RWPE2 (cell line): ENCODE measurements around the gene TEX264.

Experiments used
- ATAC-seq: fragments of 200-7000 bp; cut with Tn5 transposase; 3 replicates; pipeline ENCODE4 v1.9.1; 2021; ENCODE audit warnings: low read depth
- DNase-seq: peaks from one replicate; pipeline ENCODE4 v3.0.0-alpha.2; 2020; ENCODE audit warnings: low spot score
- H3K27ac ChIP-seq: fragments of 450-650 bp; 2 replicates; pipeline ENCODE4 v1.5.1; 2017; ENCODE audit warnings: mild to moderate bottlenecking; ENCODE audit not compliant: poor library complexity, severe bottlenecking
- H3K27me3 ChIP-seq: fragments of 250-450 bp; sonication (Bioruptor Pico); 2 replicates; pipeline ENCODE4 v1.5.1; 2021; ENCODE audit warnings: mild to moderate bottlenecking, moderate library complexity; ENCODE audit not compliant: insufficient read depth, poor library complexity, severe bottlenecking
- H3K36me3 ChIP-seq: fragments of 250-450 bp; sonication (Bioruptor Pico); 2 replicates; pipeline ENCODE4 v1.5.1; 2020; ENCODE audit warnings: low read depth, mild to moderate bottlenecking, moderate library complexity
- H3K4me1 ChIP-seq: fragments of 250-450 bp; sonication (Bioruptor Pico); 2 replicates; pipeline ENCODE4 v1.5.1; 2021; ENCODE audit warnings: mild to moderate bottlenecking, moderate library complexity; ENCODE audit not compliant: insufficient read depth, poor library complexity, severe bottlenecking
- H3K4me3 ChIP-seq: fragments of 250-450 bp; sonication (Bioruptor Pico); 2 replicates; pipeline ENCODE4 v1.5.1; 2021; ENCODE audit warnings: mild to moderate bottlenecking, moderate library complexity; ENCODE audit not compliant: severe bottlenecking
- H3K9me3 ChIP-seq: fragments of 250-450 bp; sonication (Bioruptor Pico); 2 replicates; pipeline ENCODE4 v1.5.1; 2021; ENCODE audit warnings: mild to moderate bottlenecking, moderate library complexity; ENCODE audit not compliant: severe bottlenecking
- TF ChIP-seq, protein P1 (sequence below): fragments of 450-650 bp; IDR thresholded peaks from one replicate; pipeline ENCODE4 v1.5.1; 2017; ENCODE audit warnings: mild to moderate bottlenecking, moderate library complexity; ENCODE audit not compliant: poor library complexity, severe bottlenecking

TEX264 gene

DNA sequence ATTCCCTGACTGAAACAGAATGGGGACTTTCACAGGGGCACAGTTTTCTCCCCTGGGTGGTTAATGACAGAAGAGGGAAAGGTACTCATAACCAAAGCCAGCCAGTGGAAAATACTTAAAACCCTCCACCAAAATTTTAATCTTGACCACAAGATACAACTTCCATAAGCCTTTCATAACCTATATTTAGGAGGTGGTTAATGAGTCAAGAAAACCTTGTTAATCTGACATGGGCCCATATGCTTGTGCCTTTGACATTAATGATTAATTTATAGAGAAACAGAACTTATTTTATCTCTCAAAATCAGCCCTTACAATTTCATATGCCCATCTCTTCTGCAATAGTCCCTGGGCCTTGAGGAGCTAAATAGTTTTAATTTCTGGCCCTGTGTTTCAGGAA, 76.8 kb downstream of the TEX264 start:
- H3K36me3 ChIP-seq: no peaks in the 10 kb centered on the region
- H3K9me3 ChIP-seq: peaks cover 5% of the 10 kb centered on the region
- TF ChIP-seq, protein P1, sequence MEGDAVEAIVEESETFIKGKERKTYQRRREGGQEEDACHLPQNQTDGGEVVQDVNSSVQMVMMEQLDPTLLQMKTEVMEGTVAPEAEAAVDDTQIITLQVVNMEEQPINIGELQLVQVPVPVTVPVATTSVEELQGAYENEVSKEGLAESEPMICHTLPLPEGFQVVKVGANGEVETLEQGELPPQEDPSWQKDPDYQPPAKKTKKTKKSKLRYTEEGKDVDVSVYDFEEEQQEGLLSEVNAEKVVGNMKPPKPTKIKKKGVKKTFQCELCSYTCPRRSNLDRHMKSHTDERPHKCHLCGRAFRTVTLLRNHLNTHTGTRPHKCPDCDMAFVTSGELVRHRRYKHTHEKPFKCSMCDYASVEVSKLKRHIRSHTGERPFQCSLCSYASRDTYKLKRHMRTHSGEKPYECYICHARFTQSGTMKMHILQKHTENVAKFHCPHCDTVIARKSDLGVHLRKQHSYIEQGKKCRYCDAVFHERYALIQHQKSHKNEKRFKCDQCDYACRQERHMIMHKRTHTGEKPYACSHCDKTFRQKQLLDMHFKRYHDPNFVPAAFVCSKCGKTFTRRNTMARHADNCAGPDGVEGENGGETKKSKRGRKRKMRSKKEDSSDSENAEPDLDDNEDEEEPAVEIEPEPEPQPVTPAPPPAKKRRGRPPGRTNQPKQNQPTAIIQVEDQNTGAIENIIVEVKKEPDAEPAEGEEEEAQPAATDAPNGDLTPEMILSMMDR: no peak
- no peak for DNase-seq
- no peaks in the 10 kb centered on the region for H3K4me1 ChIP-seq
- no peak for ATAC-seq
- H3K4me3 ChIP-seq: no peak overlapping the region
- H3K27me3 ChIP-seq: no peaks in the 10 kb centered on the region
- H3K27ac ChIP-seq: no peak overlapping the region

DNA sequence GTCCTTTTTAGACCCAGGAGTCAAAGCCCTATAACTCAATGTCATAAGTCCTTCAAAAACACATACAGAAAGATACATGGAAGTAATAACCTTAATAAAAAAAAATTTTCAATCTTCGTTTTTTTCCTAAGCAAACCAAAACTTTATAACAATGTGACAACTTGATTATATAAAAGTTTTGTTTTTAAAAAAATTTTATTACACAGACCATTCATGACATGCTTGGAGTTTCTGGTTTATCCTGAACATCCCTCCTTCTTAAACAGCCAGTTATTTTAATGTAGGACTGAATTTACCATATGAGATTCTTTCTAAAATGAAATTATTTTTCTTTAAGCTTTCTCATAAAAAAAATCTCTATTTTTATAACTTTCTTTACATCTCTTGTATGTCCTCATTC, 77.3 kb downstream of the TEX264 start:
- ATAC-seq (no peak), DNase-seq (no peak)
- no peaks in the 10 kb centered on the region for H3K36me3 ChIP-seq
- no peak overlapping the region for H3K27ac ChIP-seq
- H3K4me3 ChIP-seq: no peak overlapping the region
- no peaks in the 10 kb centered on the region for H3K4me1 ChIP-seq
- no peaks in the 10 kb centered on the region for H3K27me3 ChIP-seq
- TF ChIP-seq, protein P1: no peak
- peaks cover 5% of the 10 kb centered on the region for H3K9me3 ChIP-seq

DNA sequence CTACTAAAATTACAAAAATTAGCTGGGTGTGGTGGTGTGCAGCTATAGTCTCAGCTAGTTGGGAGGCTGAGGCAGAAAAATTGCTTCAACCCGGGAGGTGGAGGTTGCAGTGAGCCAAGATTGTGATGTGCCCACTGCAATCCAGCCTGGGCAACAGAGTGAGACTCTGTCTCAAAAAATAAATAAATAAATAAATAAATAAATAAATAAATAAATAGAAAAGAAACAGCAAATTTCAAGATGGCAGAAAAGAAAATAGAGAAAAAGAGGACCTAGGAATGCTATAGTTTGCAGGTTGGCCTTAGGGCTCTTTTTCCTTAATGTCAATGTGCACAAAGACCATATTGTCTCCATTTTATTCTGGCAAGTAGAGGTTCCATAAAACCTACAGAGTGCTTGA, 79.8 kb downstream of the TEX264 start:
- ATAC-seq: no peak
- H3K4me1 ChIP-seq: peaks cover 3% of the 10 kb centered on the region
- no peak overlapping the region for H3K27ac ChIP-seq
- H3K9me3 ChIP-seq: peaks cover 5% of the 10 kb centered on the region
- H3K36me3 ChIP-seq: no peaks in the 10 kb centered on the region
- DNase-seq: no peak
- H3K27me3 ChIP-seq: no peaks in the 10 kb centered on the region
- TF ChIP-seq, protein P1: no peak
- H3K4me3 ChIP-seq: no peak overlapping the region

DNA sequence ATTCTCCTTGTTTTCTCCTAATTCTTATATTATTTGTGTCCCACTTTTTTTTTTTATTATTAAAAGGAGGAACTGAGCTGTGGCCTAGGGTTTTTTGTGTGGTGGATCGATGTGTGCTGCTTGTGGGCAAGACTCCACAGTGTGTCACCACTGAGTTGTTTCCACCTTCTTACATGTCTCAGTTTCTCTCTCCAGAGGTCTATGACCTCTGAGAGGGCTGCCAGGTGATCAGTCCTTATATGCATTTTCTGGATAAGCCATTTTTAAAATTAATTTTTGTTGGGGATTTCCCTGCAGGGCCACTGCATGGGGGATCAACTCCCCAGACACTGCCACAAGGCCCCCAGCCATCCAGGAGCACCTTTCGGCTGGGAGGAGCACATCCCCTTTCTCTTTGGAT, 80.2 kb downstream of the TEX264 start:
- Histone ChIP-seq H3K36me3 (no peaks in the 10 kb centered on the region), H3K27me3 (no peaks in the 10 kb centered on the region), H3K4me1 (peaks cover 3% of the 10 kb centered on the region), H3K4me3 (no peak overlapping the region), H3K9me3 (peaks cover 5% of the 10 kb centered on the region), H3K27ac (no peak overlapping the region)
- no peak for DNase-seq
- no peak for ATAC-seq
- TF ChIP-seq, protein P1: no peak
